Measurements from ENCODE around the gene PHLPP1.

DNA sequence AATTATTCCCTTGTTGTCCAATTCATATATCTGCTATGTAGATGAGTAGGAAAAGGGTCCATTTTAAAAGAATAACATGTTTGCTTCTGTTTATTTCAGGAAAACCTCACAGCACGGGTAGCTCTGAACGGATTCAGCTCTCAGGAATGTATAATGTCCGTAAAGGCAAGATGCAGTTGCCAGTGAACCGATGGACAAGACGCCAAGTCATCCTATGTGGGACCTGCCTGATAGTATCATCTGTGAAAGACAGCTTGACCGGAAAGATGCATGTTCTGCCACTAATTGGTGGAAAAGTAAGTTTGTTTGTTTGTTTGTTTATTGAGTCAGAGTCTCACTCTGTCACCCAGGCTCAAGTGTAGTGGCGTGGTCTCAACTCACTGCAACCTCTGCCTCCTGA lies 114.6 kb downstream of the PHLPP1 start:
- TF ChIP-seq, protein P1, sequence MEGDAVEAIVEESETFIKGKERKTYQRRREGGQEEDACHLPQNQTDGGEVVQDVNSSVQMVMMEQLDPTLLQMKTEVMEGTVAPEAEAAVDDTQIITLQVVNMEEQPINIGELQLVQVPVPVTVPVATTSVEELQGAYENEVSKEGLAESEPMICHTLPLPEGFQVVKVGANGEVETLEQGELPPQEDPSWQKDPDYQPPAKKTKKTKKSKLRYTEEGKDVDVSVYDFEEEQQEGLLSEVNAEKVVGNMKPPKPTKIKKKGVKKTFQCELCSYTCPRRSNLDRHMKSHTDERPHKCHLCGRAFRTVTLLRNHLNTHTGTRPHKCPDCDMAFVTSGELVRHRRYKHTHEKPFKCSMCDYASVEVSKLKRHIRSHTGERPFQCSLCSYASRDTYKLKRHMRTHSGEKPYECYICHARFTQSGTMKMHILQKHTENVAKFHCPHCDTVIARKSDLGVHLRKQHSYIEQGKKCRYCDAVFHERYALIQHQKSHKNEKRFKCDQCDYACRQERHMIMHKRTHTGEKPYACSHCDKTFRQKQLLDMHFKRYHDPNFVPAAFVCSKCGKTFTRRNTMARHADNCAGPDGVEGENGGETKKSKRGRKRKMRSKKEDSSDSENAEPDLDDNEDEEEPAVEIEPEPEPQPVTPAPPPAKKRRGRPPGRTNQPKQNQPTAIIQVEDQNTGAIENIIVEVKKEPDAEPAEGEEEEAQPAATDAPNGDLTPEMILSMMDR (conservative IDR thresholded peaks at IDR 0.05 in 1 of 2, IDR thresholded peaks at IDR 0.05 in 1 of 2; ENCODE audit: low read depth in 1 of 2, low read length in 2 of 2), result no peak
- TF ChIP-seq EZH2 (IDR thresholded peaks at IDR 0.05; ENCODE audit: low read length, missing control alignments), result no peak
